ENCODE measurements around the gene COL25A1.

Gene COL25A1

GRCh38 chr4:109302361-109303139 lies at the start of gene COL25A1:
Gene COL25A1 (minus strand): TSS chr4:109302658.
- no peak for DNase-seq (ENCODE audit: extremely low read depth, low read depth)
- no peak for TF ChIP-seq CTCF (IDR thresholded peaks at IDR 0.05; ENCODE audit: low read depth, low read length)

- no peak for TF ChIP-seq CTCF (IDR thresholded peaks at IDR 0.05; ENCODE audit: low read depth, low read length)
- no peak for DNase-seq (ENCODE audit: extremely low read depth, low read depth)
These were observed 47.7 kb upstream of the COL25A1 start for GRCh38 chr4:109350121-109350520.

- DNase-seq (ENCODE audit: extremely low read depth, low read depth), result no peak
- TF ChIP-seq CTCF (IDR thresholded peaks at IDR 0.05; ENCODE audit: low read depth, low read length), result no peak
These were observed 32.0 kb upstream of the COL25A1 start for GRCh38 chr4:109334129-109335105.

- DNase-seq (ENCODE audit: extremely low read depth, low read depth), result no peak
- TF ChIP-seq CTCF (IDR thresholded peaks at IDR 0.05; ENCODE audit: low read depth, low read length), result peak; percentile 41
These were observed 30.5 kb upstream of the COL25A1 start for GRCh38 chr4:109332926-109333464.

GRCh38 chr4:109327641-109328040 lies 25.2 kb upstream of the COL25A1 start:
- no peak for DNase-seq (ENCODE audit: extremely low read depth, low read depth)
- no peak for TF ChIP-seq CTCF (IDR thresholded peaks at IDR 0.05; ENCODE audit: low read depth, low read length)

GRCh38 chr4:109325698-109326097 lies 23.2 kb upstream of the COL25A1 start:
- TF ChIP-seq CTCF (IDR thresholded peaks at IDR 0.05; ENCODE audit: low read depth, low read length), result no peak
- DNase-seq (ENCODE audit: extremely low read depth, low read depth), result no peak
